ENCODE measurements around the gene KLHL21.

Gene KLHL21

GRCh38 chr1:6632588-6633514, 30.2 kb upstream of the KLHL21 start:
- in situ Hi-C loops (cut with HindIII; ENCODE audit: low pct_unique_long_range_greater_than_20kb, low sequenced_read_pairs), result no loop called here
- no peak for DNase-seq (ENCODE audit: low read depth in 1 of 2, low spot score in 1 of 2)
- no peak for TF ChIP-seq JUND (IDR thresholded peaks at IDR 0.05; ENCODE audit: low read depth)

DNA sequence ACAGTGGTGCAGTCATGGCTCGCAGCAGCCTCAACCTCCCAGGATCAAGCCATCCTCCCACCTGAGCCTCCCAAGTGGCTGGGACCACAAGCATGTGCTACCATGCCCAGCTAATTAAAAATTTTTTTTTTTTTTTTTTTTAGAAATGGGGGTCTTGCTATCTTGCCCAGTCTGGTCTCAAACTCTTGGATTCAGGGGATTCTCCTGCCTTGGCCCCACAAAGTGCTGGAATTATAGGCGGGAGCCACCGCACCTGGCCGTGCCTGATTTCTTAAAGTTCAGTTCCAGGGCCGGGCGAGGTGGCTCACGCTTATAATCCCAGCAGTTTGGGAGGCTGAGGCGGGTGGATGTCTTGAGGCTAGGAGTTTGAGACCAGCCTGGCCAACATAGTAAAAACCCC, 28.4 kb upstream of the KLHL21 start:
- no peak for DNase-seq (ENCODE audit: low read depth in 1 of 2, low spot score in 1 of 2)

DNA sequence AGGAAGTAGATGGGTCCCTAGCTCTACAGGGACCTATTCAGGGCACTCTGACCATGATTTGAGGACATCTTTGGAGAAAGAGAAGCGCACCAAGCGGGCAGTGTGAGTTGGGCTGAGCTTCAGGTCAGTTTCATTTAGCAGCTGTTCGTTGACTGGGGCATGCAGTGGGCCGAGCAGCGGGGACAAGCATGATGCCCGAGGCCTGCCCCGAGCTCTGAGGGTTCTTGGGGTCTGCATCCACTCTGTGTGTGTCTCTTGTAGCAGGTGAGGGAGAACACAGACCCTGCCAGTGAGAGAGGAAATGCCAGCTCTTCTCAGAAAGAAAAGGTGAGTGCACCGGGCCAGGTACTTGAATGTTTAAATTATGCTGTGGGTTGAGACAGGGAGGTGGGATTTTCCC, 27.4 kb upstream of the KLHL21 start:
- no peak for TF ChIP-seq JUND (IDR thresholded peaks at IDR 0.05; ENCODE audit: low read depth)
- no peak for DNase-seq (ENCODE audit: low read depth in 1 of 2, low spot score in 1 of 2)
- in situ Hi-C loops (cut with HindIII; ENCODE audit: low pct_unique_long_range_greater_than_20kb, low sequenced_read_pairs), result no loop called here

More for the DNA sequence above, 28.4 kb upstream of the KLHL21 start:
- no peak for TF ChIP-seq JUND (IDR thresholded peaks at IDR 0.05; ENCODE audit: low read depth)
- in situ Hi-C loops (cut with HindIII; ENCODE audit: low pct_unique_long_range_greater_than_20kb, low sequenced_read_pairs), result no loop called here

DNA sequence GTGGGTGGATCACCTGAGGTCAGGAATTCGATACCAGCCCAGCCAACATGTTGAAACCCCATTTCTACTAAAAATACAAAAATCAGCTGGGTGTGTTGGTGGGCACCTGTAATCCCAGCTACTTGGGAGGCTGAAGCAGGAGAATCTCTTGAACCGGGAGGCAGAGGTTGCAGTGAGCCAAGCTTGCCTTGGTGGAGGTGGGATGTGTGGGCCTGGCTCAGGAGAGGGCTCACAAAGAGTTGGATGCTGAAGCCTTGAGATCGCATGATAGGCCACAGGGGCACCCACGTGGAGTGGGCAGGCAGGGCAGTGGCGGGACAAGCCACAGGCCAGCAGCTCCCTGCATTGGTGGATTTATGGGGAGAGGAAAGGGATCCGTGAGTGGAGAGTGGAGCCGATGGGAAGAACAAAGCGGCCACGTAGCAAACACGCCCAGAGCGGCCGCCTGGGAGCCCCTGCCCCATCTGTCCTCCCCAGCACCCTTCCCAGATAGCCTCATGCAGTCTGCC, 26.4 kb upstream of the KLHL21 start:
- no peak for DNase-seq (ENCODE audit: low read depth in 1 of 2, low spot score in 1 of 2)
- no peak for TF ChIP-seq JUND (IDR thresholded peaks at IDR 0.05; ENCODE audit: low read depth)
- in situ Hi-C loops (cut with HindIII; ENCODE audit: low pct_unique_long_range_greater_than_20kb, low sequenced_read_pairs), result no loop called here

- in situ Hi-C loops (cut with HindIII; ENCODE audit: low pct_unique_long_range_greater_than_20kb, low sequenced_read_pairs), result no loop called here
These were observed 25.3 kb upstream of the KLHL21 start for GRCh38 chr1:6627841-6628545.

GRCh38 chr1:6627031-6627430, 24.4 kb upstream of the KLHL21 start:
- DNase-seq (ENCODE audit: low read depth in 1 of 2, low spot score in 1 of 2), result no peak
- TF ChIP-seq JUND (IDR thresholded peaks at IDR 0.05; ENCODE audit: low read depth), result no peak
- in situ Hi-C loops (cut with HindIII; ENCODE audit: low pct_unique_long_range_greater_than_20kb, low sequenced_read_pairs), result no loop called here

More at GRCh38 chr1:6627841-6628545, 25.3 kb upstream of the KLHL21 start:
- TF ChIP-seq JUND (IDR thresholded peaks at IDR 0.05; ENCODE audit: low read depth), result no peak
- DNase-seq (ENCODE audit: low read depth in 1 of 2, low spot score in 1 of 2), result no peak

DNA sequence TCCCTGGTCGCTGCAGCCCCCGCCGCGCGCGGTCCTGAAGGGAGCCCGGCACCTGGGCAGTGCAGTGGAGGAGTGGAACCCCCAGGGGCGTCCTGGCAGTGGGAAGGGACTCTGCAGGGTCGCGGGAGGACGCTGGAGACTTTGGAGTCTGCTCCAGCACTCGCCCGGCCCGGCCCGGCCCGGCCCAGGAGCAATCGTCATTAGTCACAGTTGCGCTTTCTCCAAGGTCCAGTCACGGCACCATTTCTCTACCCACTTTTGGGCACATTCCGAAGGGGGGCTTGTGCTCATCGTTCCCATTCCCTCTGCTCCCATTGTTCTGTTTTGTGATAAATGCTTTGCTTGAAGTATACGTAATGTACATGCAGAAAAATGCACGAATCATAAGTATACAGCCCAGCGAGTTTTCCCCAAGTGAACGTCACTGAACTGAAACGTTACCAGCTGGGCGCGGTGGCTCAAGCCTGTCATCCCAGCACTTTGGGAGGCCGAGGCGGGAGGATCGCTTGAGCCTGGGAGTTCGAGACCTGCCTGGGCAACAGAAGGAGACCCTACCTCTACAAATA, 23.0 kb upstream of the KLHL21 start:
- in situ Hi-C loops (cut with HindIII; ENCODE audit: low pct_unique_long_range_greater_than_20kb, low sequenced_read_pairs), result no loop called here
- DNase-seq (ENCODE audit: low read depth in 1 of 2, low spot score in 1 of 2), result peak in 1 of 2 experiments; percentile 20
- TF ChIP-seq JUND (IDR thresholded peaks at IDR 0.05; ENCODE audit: low read depth), result no peak

DNA sequence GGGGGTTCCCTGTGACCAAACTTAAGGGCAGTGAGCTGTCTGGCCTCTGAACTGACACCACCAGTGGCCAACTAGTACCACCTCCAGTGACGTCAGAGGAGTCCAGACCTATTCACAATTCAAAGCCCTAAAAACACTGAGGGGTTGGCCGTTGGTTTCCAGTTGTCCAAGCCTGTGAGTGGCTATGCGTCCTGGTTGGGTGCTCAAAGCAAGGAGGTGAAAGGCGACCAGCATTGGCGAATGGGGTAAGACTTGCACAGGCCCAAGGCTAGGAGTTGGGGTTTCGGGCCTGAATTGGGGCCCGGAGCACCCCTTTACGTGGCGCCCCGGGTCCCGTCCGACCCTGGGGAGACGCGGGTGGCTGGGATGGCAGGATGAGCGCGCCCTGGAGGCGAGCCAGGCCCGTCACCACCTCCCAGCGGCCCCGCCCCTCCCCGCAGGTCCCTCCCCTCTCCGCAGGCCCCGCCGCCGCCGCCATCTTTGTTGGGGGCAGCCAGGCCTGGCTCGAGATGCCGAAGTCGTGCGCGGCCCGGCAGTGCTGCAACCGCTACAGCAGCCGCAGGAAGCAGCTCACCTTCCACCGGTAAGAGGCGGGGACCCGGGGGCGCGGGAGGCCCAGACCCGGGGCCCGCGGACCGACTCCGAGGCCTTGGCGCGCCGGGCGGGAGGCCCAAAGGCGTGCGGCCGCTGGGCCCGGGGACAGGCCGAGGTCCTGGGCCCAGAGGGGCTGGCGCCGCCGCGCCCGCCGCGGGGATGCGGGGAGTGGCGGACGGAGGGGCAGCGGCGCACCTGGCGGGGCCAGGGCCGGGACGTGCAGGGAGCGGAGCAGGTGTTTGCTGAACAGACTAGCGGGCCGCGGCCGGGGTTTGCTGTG, 22.3 kb upstream of the KLHL21 start, which contains the start of gene THAP3:
Gene THAP3, plus strand, starts transcription at position 159 of the 874 bp plus-strand sequence. Its CDS starts 351 bp downstream, at position 510.
- DNase-seq (ENCODE audit: low read depth in 1 of 2, low spot score in 1 of 2), result peak; percentile 86 to 93
- TF ChIP-seq JUND (IDR thresholded peaks at IDR 0.05; ENCODE audit: low read depth), result no peak
- in situ Hi-C loops (cut with HindIII; ENCODE audit: low pct_unique_long_range_greater_than_20kb, low sequenced_read_pairs), result no loop called here

DNA sequence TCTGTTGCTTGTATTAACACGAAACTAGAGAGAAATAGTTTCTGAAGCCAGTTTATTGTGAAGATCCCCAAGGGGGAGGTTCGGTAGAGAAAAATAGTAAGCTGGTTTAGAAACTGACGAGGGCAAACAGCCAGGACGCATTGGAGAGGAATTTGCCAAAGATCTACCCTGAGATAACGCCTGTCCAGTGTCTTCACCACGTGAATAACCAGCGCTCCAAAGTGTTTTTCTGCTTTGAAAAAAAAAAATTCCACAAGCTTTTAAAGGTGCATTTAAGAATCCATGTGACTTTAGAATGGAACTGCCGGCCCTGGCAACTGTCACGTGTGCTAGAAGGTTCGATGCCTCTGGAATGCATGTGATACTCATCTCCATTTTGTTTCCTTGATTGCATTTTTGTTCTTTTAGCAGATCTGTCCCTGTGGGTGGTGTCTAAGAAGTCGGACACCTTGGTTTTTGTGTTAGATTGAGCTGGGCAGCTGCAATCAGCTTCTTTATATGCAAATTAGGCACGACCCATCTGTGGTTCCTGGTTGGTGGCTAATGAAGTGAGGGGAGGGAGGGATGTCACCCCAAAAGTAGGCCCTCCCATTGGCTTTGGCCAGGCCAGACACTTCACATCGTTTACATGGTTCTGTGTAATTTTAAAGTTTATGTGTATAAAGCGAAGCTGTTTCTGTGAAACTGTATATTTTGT, 20.7 kb upstream of the KLHL21 start:
- in situ Hi-C loops (cut with HindIII; ENCODE audit: low pct_unique_long_range_greater_than_20kb, low sequenced_read_pairs), result no loop called here
- no peak for TF ChIP-seq JUND (IDR thresholded peaks at IDR 0.05; ENCODE audit: low read depth)
- peak in 1 of 2 experiments; percentile 53 for DNase-seq (ENCODE audit: low read depth in 1 of 2, low spot score in 1 of 2)

- no peak for TF ChIP-seq JUND (IDR thresholded peaks at IDR 0.05; ENCODE audit: low read depth)
- in situ Hi-C loops (cut with HindIII; ENCODE audit: low pct_unique_long_range_greater_than_20kb, low sequenced_read_pairs), result no loop called here
These were observed 19.9 kb upstream of the KLHL21 start for GRCh38 chr1:6622396-6623152.

More at GRCh38 chr1:6622396-6623152, 19.9 kb upstream of the KLHL21 start:
- DNase-seq (ENCODE audit: low read depth in 1 of 2, low spot score in 1 of 2), result peak in 1 of 2 experiments; percentile 42

Data from T47D (cell line).